IMR-90 (cell line): Measurements from ENCODE around the gene ZPBP2. TPM values are rescaled to one million over a fixed set of nuclear protein-coding genes. Genes with fewer than 3 reads are reported as not detected.

ENCODE experiments used
- microRNA-seq, 2 experiments: library from miRNA; stranded (forward) in 1 of 2; unstranded in 1 of 2; fragments of 10-50 nt in 1 of 2; fragments of <30 nt in 1 of 2; gene quantifications in 1 of 2; microRNA quantifications in 1 of 2; one replicate each; pipeline versions ENCODE3 to v1.1.0; 2013 to 2020; ENCODE audit not compliant: insufficient read depth in 1 of 2, insufficient read length in 1 of 2, unreplicated experiment in 1 of 2
- polyA plus RNA-seq, 3 experiments: library from polyadenylated mRNA; depleted of rRNA; stranded (reverse); fragments of >200 nt; gene quantifications; 2 replicates each; pipeline ENCODE4 v1.2.3, GENCODE V29; 2012; ENCODE audit warnings: low replicate concordance in 1 of 3
- small RNA-seq, 5 experiments: library from RNA; depleted of rRNA; stranded (forward); fragments of <200 nt; gene quantifications; one replicate each; pipeline ENCODE3, GENCODE V24; 2012
- total RNA-seq: library from RNA; depleted of rRNA; stranded (reverse); fragments of >200 nt; gene quantifications from 2 replicates; pipeline ENCODE4 v1.2.3, GENCODE V29; 2012; rRNA removed

The ZPBP2 gene
- total and polyA plus RNA-seq, 2 of the 4 experiments (the other 2 are of a cell fraction): not detected

Small RNA genes within 50 kb of the gene (microRNA-seq; reads per million reads assigned to microRNA genes)
- not detected for gene AC090844.1 (ENCODE audit: insufficient read depth, insufficient read length)

Small RNA genes within 50 kb of the gene (small RNA-seq; reads per million reads assigned to genes)
- 0 reads per million in 5 experiments for gene AC090844.1

Other genes with a start within 250 kb of the ZPBP2 start
- gene PPP1R1B, start 241.2 kb upstream of the ZPBP2 start, total RNA-seq: not detected in 2 replicates
- gene PPP1R1B, start 241.2 kb upstream of the ZPBP2 start, polyA plus RNA-seq (2012; rRNA removed): not detected in 2 replicates
- gene STARD3, start 231.1 kb upstream of the ZPBP2 start, total RNA-seq: 8.1 and 8.6 TPM in 2 replicates
- 50.4 and 69.2 TPM in 2 replicates for gene STARD3, start 231.1 kb upstream of the ZPBP2 start, polyA plus RNA-seq (2012; rRNA removed)
- under 0.01 TPM in 2 replicates for gene TCAP, start 202.9 kb upstream of the ZPBP2 start, total RNA-seq
- gene TCAP, start 202.9 kb upstream of the ZPBP2 start, polyA plus RNA-seq (2012; rRNA removed): 0.21 and 0.26 TPM in 2 replicates
- gene PNMT, start 199.7 kb upstream of the ZPBP2 start, total RNA-seq: not detected in 2 replicates
- gene PNMT, start 199.7 kb upstream of the ZPBP2 start, polyA plus RNA-seq (2012; rRNA removed): not detected in 2 replicates
- 3.6 and 4.3 TPM in 2 replicates for gene PGAP3, start 180.1 kb upstream of the ZPBP2 start, total RNA-seq
- 9.8 and 10.4 TPM in 2 replicates for gene PGAP3, start 180.1 kb upstream of the ZPBP2 start, polyA plus RNA-seq (2012; rRNA removed)
- gene ERBB2, start 168.1 kb upstream of the ZPBP2 start, total RNA-seq: 26.1 and 28.7 TPM in 2 replicates
- 33.3 and 34.6 TPM in 2 replicates for gene ERBB2, start 168.1 kb upstream of the ZPBP2 start, polyA plus RNA-seq (2012; rRNA removed)
- gene MIEN1, start 137.7 kb upstream of the ZPBP2 start, total RNA-seq: 20.3 and 22.2 TPM in 2 replicates
- gene MIEN1, start 137.7 kb upstream of the ZPBP2 start, polyA plus RNA-seq (2012; rRNA removed): 75.6 and 82.4 TPM in 2 replicates
- gene GRB7, start 130.3 kb upstream of the ZPBP2 start, total RNA-seq: under 0.01 and 0.18 TPM in 2 replicates
- gene GRB7, start 130.3 kb upstream of the ZPBP2 start, polyA plus RNA-seq (2012; rRNA removed): 0.14 and 0.36 TPM in 2 replicates
- not detected in 2 replicates for gene IKZF3, start 3.9 kb upstream of the ZPBP2 start, total RNA-seq
- gene IKZF3, start 3.9 kb upstream of the ZPBP2 start, polyA plus RNA-seq (2012; rRNA removed): not detected in 2 replicates
- gene GSDMB, start 50.4 kb downstream of the ZPBP2 start, total RNA-seq: 1.4 and 1.7 TPM in 2 replicates
- gene GSDMB, start 50.4 kb downstream of the ZPBP2 start, polyA plus RNA-seq (2012; rRNA removed): 5.1 and 7.5 TPM in 2 replicates
- gene ORMDL3, start 59.4 kb downstream of the ZPBP2 start, total RNA-seq: 45.7 and 46.4 TPM in 2 replicates
- 68.9 and 78.6 TPM in 2 replicates for gene ORMDL3, start 59.4 kb downstream of the ZPBP2 start, polyA plus RNA-seq (2012; rRNA removed)
- not detected in 2 replicates for gene LRRC3C, start 59.5 kb downstream of the ZPBP2 start, total RNA-seq
- not detected in 2 replicates for gene LRRC3C, start 59.5 kb downstream of the ZPBP2 start, polyA plus RNA-seq (2012; rRNA removed)
- gene GSDMA, start 94.8 kb downstream of the ZPBP2 start, total RNA-seq: not detected in 2 replicates
- 0.04 TPM in 1 of 2 replicates, not detected in the other for gene GSDMA, start 94.8 kb downstream of the ZPBP2 start, polyA plus RNA-seq (2012; rRNA removed)
- 123 and 125 TPM in 2 replicates for gene PSMD3, start 112.6 kb downstream of the ZPBP2 start, total RNA-seq
- gene PSMD3, start 112.6 kb downstream of the ZPBP2 start, polyA plus RNA-seq (2012; rRNA removed): 154 and 155 TPM in 2 replicates
- gene CSF3, start 147.2 kb downstream of the ZPBP2 start, total RNA-seq: not detected in 2 replicates
- gene CSF3, start 147.2 kb downstream of the ZPBP2 start, polyA plus RNA-seq (2012; rRNA removed): not detected in 2 replicates
- gene MED24, start 186.2 kb downstream of the ZPBP2 start, total RNA-seq: 18.6 and 25.8 TPM in 2 replicates
- 73.6 and 79.0 TPM in 2 replicates for gene MED24, start 186.2 kb downstream of the ZPBP2 start, polyA plus RNA-seq (2012; rRNA removed)
- gene THRA, start 194.8 kb downstream of the ZPBP2 start, total RNA-seq: 20.8 and 22.0 TPM in 2 replicates
- gene THRA, start 194.8 kb downstream of the ZPBP2 start, polyA plus RNA-seq (2012; rRNA removed): 21.9 and 23.4 TPM in 2 replicates
- gene NR1D1, start 232.4 kb downstream of the ZPBP2 start, total RNA-seq: 0.28 and 0.36 TPM in 2 replicates
- 4.4 and 7.2 TPM in 2 replicates for gene NR1D1, start 232.4 kb downstream of the ZPBP2 start, polyA plus RNA-seq (2012; rRNA removed)